ENCODE data around the gene TRAPPC2L.

The TRAPPC2L gene, protein sequence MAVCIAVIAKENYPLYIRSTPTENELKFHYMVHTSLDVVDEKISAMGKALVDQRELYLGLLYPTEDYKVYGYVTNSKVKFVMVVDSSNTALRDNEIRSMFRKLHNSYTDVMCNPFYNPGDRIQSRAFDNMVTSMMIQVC
- 24.1 to 26.0 (median 25.5) reads per million in 4 donors for total RNA-seq

DNA sequence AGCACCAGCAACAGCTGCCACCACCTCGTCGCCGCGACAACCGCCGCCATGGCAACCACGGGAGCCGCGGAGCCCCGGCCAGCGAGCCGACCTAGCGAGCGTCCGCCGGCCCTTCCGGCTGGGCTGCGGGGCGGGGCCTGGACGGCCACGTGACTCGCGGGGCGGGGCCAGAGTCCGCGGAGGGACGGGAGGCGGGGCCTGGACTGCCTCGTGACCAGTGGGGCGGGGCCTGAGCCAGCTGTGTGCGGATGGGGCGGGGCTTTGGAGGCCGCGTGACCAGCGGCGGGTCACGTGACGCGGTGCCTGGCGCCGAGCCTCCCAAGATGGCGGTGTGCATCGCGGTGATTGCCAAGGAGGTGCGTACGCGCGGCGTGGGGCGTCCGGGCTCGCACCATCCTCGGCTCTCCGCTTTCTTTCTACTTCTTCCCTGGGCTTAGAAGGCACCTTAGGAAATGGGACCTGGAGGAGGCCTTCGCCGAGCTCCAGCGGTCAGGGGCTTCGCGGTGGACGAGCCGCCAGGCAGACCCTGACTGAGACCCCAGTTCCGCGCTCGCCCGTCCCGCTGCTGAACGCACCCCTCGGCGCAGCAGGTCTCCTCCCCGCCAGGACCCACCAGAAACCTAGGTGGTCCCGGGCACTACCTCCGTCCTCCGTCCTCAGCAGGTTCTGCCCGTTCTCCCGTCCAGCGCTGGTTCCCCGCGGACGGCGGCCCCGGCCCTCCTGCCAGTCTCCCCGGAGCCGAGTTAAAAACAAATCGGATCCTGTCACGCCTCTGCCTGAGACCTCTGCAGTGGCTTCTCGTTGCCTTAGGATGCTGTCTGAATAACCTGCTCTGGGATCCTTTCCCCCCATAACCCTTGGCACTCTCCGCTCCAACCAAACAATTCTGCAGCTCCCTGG, at the start of gene TRAPPC2L, which contains the start of gene GALNS:
TSS of gene TRAPPC2L (plus strand) at position 300 of the 900 bp plus-strand sequence. CDS start at position 324, 24 bp downstream.
TSS of gene GALNS (minus strand) at position 120 of the 900 bp plus-strand sequence. CDS start at position 50, 70 bp downstream.
- peak; percentile 96 to 99 (median 99) for DNase-seq

DNA sequence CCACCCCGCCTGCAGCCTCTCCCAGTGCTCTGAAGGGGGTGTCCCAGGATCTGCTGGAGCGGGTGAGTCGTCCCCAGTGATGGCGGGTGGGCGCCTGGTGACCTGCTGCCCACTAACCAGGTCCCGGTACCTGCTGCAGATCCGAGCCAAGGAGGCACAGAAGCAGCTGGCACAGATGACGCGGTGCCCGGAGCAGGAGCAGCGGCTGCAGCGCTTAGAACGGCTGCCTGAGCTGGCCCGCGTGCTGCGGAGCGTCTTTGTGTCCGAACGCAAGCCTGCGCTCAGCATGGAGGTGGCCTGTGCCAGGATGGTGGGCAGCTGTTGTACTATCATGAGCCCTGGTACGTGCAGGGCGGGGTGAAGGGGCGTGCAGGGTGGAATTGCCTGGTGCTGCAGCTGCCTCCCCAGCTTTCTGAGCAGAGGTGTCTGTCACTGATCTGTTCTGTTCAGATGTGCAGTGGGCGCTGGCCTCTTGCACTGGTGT, 49.7 kb upstream of the TRAPPC2L start:
- DNase-seq: no peak

DNA sequence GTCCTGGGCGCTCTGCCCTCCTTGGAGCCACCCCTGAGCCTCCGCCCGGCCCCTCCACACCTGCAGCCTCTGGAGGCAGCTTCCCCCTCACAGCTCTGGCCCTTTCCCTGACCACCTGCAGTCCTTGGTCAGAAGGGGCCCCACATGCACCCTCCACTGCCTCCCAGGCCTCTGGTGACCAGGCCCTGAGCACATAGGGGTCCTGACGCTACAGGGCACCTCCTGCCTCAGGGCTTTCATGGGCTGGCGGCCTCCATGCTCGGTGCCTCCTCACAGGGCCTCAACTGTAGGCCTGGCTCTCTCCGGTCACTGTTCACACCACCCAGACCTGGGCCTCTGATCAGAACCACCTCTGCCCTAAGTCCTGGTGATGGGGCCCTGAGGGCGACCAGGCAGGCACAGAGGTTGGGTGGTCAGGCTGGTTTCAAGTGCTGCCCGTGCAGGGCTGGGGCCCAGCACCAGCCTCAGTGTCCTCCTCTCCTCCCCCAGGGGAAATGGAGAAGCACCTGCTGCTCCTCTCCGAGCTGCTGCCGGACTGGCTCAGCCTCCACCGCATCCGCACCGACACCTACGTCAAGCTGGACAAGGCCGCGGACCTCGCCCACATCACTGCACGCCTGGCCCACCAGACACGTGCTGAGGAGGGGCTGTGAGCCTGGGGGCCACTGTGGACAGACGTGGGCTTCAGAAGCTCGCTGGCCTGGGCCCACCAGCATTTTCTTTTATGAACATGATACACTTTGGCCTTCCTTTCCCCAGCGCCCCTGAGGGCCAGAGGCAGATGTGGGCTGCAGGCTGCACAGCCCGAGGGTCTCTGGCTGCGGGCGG, 49.1 kb upstream of the TRAPPC2L start:
- no peak for DNase-seq

DNA sequence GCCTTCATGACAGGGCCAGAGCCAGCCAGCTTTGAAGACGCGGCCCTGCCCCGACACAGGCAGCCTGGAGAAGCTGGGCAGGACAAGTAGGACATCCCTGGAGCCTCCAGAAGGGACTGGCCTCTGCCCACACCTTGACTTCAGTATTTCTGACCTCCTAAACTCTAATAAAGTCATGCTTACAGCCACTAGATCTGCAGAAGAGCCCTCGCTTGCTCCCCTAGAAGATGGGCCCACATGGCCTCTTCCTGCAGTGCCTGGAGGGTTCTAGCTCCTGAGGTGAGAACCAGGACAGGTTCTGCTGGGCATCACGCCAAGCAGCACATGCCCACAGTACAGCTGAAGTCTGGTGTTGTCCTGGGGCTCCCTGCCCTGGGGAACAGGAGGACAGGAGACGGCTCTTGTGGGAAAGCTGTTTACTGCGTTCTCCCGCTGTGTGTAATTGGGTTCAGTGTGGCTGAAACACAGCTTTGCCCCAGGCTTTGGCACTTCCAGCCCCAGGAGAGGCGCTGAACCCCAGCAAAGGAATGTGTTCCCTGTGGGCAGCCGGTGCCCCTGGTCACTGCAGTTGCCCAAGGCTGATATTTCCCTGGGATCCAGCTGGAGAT, 47.8 kb upstream of the TRAPPC2L start:
- DNase-seq: no peak

GRCh38 chr16:88809676-88810165, 47.2 kb upstream of the TRAPPC2L start:
- no peak for DNase-seq

DNA sequence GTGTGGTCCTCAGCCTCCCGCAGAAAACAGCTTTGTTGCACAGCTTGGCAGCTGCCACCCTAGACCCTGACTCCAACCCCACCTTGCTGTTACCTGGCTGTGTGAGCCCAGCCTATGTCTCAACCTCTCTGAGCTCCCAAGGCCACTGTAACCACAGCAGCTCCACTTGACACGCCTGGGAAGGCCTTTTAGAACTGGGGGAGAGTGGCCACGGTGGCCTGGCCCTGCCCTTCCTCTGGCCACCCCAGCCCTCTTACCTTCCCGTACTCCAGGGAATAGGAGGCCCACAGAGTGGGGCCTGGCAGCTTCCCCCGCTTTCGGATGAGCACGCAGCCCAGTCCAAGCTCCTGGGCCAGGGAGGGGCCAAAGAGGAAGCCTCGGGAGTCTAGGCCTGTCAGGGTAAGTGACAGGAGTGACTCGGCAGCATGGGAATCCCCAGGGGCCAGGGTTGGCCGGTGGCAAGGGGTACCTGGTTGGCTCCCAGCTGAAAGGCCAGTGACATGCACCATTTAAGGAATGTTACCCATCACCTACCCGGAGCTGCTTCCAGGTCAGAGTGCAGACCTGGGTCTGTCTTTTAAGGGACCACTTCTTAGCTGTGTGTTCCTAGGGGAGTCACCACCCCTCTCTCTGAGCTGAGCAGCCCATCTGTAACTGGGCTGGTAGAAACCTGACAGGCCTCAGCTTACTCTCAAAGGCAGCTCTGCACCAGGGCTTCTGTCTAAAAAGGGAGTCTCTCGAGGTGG, 46.6 kb upstream of the TRAPPC2L start:
- no peak for DNase-seq

DNA sequence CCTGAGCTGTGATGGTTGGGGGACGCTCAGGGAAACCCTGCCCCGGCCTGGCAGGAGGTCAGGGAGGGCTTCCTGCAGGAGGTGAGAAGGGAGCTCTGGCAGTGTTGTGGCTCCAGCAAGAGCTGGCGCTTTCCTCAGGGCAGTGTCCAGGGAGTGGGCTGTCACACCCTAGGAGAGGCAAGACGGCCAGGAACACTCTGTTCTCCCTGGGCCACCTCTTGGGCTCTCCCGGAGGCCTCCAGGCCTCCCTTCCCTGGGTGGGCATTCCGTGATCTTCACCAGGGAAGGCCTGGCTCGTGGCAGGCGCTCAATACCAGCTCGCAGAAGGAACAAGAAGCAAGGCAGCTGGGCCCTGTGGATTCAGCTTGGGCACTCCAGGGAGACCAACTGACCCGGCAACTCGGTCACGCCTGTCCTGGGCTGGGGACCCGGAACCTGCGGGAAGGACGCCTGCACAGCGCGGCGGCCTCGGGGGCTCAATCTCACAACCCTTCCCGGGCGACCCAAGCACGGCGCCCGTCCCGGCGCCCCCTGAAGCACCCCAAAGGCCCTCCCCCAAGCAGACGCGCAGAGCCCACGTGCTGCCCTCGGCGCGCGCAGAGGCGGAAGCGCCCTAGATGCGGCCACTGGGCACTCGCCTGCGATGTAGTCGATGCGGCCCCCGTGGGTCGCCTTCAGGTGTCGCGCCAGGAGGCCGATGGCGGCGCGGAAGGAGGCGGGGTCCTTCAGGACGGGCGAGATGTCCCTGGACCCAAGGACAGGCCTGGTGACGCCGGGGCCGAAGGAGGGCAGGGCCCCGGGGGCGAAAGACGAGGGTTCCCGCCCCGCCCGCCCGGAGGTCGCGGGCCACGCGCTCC, 45.8 kb upstream of the TRAPPC2L start:
- DNase-seq: peak; percentile 40 to 65 (median 45)

DNA sequence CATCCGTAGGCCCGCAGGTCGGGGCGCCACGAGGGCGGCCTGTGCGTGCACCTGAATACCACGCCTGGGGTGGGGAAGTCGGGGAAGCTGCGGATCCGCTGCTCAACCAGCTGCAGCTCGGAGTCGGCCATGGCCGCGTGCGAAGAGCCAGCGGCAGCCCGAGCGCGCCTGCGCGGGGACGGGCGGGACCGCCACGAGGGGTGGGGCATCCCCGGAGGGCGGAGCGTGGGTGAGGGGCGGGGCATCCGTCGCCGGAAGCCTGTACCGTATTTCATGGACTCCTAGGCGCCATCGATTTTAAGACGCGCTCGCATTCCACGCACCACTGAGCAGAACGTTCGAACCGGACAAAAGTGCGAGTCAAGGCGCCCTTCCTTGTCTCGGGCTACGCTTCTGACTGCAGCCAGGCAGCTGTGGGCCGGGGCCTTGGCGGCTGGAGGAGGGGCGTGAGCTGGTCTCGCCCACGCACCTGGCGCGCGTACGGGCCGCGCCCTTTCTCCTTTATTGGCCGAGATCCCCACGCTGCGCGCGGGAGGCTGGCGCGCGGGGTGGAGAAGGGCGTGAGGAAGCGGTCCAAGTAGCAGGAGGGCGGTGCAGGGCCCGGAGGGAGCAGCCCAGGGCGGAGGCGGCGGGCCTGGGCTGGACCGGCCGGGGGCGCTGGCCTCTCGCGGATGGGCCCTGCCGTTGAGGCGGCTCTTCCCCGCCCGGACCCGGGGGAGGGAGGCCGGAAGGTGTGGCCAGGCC, 45.0 kb upstream of the TRAPPC2L start, which contains the start of gene APRT:
TSS of gene APRT (minus strand) at position 160 of the 744 bp plus-strand sequence. CDS start at position 131, 29 bp downstream.
- peak; percentile 90 to 96 (median 93) for DNase-seq

- DNase-seq: no peak
Measured at GRCh38 chr16:88812513-88813268, 44.2 kb upstream of the TRAPPC2L start.

DNA sequence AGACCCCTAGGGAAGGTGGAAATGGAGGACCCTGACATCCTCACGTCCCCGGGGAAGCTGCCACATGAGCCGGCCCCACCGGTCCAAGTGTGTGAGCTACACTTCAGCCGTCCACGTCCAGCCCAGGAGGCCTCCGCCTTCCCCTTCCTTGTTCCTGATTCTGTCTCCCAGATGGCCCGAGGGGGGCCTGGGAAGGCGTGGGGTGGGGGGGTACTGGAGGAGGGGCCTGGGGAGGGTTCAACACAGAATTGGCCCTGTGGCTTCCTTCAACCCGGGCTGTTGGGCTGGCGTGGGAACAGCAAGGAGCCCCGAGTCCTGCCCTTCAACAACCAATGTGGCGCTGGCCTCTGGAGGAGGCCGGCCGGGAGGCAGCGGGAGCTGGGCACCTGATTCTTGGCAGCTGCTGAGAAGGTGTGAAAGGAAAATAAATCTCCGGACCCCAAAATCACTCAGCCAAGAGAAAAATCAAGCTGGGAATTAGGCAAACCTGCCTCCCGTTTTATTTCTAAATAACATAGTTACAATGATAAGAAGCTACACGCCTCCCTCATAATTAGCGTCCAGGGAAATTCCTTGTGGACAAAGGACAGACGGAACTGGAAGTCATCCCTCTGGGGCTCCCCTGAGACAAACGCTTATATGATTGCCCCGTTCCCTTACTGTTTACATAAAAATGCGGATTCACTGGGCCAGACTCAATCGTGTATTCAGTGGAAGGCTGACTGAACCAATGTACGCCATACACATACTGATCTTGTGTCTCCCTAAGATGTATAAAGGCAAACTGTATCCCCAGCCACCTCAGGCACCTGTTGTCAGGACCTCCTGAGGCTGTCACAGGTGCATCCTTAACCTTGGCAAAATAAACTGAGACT, 43.4 kb upstream of the TRAPPC2L start:
- no peak for DNase-seq

DNA sequence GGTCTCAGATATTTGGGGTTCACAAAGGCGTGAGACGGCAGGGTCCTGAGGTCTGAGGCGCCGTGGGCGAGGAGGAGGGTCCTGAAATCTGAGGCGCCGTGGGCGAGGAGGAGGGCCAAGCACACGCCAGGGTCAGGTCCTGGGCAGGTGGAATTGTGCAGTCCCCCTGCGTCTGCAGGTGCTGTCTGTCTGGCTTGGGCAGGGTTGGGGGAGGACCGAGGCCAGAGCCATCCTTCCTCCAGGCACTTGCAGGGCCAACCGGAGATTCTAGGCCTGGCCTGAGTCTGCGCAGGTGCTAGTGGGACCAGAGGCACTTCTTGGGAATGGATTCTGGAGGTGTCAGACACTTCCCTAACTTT, 42.8 kb upstream of the TRAPPC2L start:
- no peak for DNase-seq

- no peak for DNase-seq
Measured at GRCh38 chr16:88815227-88815626, 41.7 kb upstream of the TRAPPC2L start.

GRCh38 chr16:88815901-88816589, 40.9 kb upstream of the TRAPPC2L start:
- DNase-seq: peak in 2 of 5 donors; percentile 30 to 37

DNA sequence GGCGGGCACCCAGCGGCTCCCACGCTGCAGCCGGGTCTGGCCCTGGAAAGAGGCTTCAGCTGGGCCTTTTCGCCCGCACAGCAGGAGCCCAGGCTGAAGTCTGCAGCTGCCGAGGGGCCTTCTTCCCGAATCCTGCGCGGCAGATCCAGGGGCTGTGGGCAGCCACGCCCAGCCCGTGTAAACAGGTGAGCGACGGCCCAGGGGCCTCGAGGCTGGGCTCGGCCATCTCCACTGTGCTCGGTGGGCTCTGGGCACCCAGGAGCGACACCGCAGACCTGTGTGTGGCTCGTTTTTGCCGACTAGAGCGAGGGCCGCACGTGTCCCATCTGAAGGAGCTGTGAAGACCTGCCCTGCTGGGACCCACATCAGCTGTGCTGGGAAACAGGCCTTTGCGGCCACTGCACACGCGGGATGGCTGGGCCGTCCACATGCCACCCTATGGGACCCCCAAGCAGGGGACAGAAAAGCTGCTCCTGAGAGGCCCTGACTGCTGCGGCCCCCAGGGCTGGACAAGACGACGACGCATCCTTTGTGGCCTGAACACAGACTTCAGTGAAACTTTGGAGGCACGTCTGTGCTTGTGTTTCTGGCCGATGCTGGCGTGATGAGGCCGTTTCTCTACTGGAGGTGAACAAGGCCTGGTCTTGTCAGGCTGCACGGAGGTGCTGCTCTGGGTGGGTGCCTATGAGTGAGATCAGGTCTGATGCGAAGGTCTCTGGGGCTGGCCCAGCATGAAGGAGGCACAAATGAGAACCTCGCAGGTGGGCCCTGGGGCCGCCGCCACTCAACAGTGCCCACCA, 40.0 kb upstream of the TRAPPC2L start:
- DNase-seq: no peak

- no peak for DNase-seq
Measured at GRCh38 chr16:88817785-88818574, 38.9 kb upstream of the TRAPPC2L start.

GRCh38 chr16:88818575-88818874, 38.4 kb upstream of the TRAPPC2L start:
- no peak for DNase-seq

Data from T-helper 1 cell (primary cell).